Naive thymus-derived CD8-positive, alpha-beta T cell (primary cell): Measurements from ENCODE around the gene KNSTRN. TPM values are rescaled to one million over a fixed set of nuclear protein-coding genes. Genes with fewer than 3 reads are reported as not detected.

Source experiments
- ATAC-seq, 2 donors: fragments of 150-1000 bp; cut with Tn5 transposase in 1 of 2; sonication (Bioruptor Pico), chemical (Tn5 transposase) in 1 of 2; 1 replicate in 1 of 2; 2 replicates in 1 of 2; pipeline ENCODE4 v1.10.0; 2021; ENCODE audit warnings: mild to moderate bottlenecking in 2 of 2, moderate library complexity in 2 of 2
- POLR2A ChIA-PET: fragments of 350-600 bp; sonication (Branson Sonifier 250); formaldehyde crosslinking; loops from one replicate; lab custom pipeline; 2021; ENCODE audit warnings: antibody characterized with exemption; lab: Charles Lee
- DNase-seq, 10 donors: peaks; one replicate each; pipeline versions ENCODE4 v3.0.0 to v3.0.0-alpha.2; 2020 to 2022
- H3K27ac Mint-ChIP-seq, 10 donors: one replicate each; pipeline ENCODE4 v1.8.0; 2020 to 2022; ENCODE audit warnings: mild to moderate bottlenecking in 10 of 10, mixed read lengths in 10 of 10, moderate library complexity in 4 of 10, inconsistent platforms in 1 of 10
- H3K27me3 Mint-ChIP-seq, 5 donors: one replicate each; pipeline ENCODE4 v1.8.0; 2021 to 2022; ENCODE audit warnings: mixed read lengths in 5 of 5
- H3K36me3 Mint-ChIP-seq, 3 donors: one replicate each; pipeline ENCODE4 v1.8.0; 2020 to 2022; ENCODE audit warnings: mixed read lengths in 3 of 3, mild to moderate bottlenecking in 2 of 3, inconsistent platforms in 1 of 3
- H3K4me1 Mint-ChIP-seq, 4 donors: one replicate each; pipeline ENCODE4 v1.8.0; 2021 to 2022; ENCODE audit warnings: mixed read lengths in 4 of 4
- H3K4me3 Mint-ChIP-seq, 10 donors: one replicate each; pipeline ENCODE4 v1.8.0; 2020 to 2022; ENCODE audit warnings: mild to moderate bottlenecking in 10 of 10, mixed read lengths in 10 of 10, moderate library complexity in 6 of 10, inconsistent platforms in 1 of 10
- H3K9me3 Mint-ChIP-seq, 9 donors: one replicate each; pipeline ENCODE4 v1.8.0; 2020 to 2022; ENCODE audit warnings: mixed read lengths in 9 of 9, mild to moderate bottlenecking in 3 of 9, inconsistent platforms in 1 of 9, moderate library complexity in 1 of 9
- polyA plus RNA-seq, 3 donors: library from polyadenylated mRNA; unstranded; fragments of 300-500 nt; fragmentation: Illumina TruSeq; gene quantifications; one replicate each; pipeline ENCODE4 v1.2.3, GENCODE V29; 2021
- total RNA-seq, 8 experiments: library from RNA in 2 of 8; stranded (reverse) in 2 of 8; gene quantifications; one replicate each; pipeline ENCODE4 v1.2.3 and lab custom pipeline; 2021 to 2026

The KNSTRN gene
- total and polyA plus RNA-seq, 5 experiments from 2014 or later, result 2.1 to 8.8 (median 2.8) TPM

DNA sequence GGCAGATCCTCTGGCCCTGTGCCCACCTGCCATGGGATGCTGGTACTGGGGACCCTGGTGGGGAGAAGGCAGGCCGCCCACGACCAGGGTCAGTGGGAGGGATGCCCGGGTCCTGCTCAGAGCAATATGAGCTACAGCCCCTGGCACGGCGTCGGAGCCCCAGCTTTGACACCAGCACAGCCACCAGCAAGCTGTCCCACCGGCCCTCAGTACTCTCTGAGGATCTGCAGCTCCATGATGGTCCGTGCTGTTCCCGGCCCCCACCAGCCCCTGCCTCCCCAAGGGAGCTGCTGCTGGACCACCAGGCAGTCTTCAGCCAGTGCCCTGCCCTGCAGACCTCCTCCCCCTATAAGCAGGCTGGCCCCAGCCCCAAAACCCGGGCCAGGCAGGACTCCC is 13.0 kb upstream of the KNSTRN start:
- H3K4me3 Mint-ChIP-seq, result peak overlapping the region in 5 of 10 donors; percentile 48 to 86 (median 64)

GRCh38 chr15:40369971-40370370 is 12.6 kb upstream of the KNSTRN start:
- POLR2A ChIA-PET, result interaction anchor here (0.5 to 0.9 kb wide), 3 partner anchors 10 to 36 kb away, joined by 3 to 4 read pairs (median 3); partner anchors contain the start of gene IVD
- Mint-ChIP-seq H3K9me3 (no peaks in the 10 kb centered on the region), H3K27ac (no peak overlapping the region), H3K36me3 (no peaks in the 10 kb centered on the region), H3K4me1 (peaks cover 15 to 29% (median 23%) of the 10 kb centered on the region in 4 donors), H3K4me3 (no peak overlapping the region), H3K27me3 (no peaks in the 10 kb centered on the region)
- no peak for ATAC-seq
- no peak for DNase-seq

More for the DNA sequence above, 13.0 kb upstream of the KNSTRN start:
- ATAC-seq (no peak), DNase-seq (no peak)
- no peaks in the 10 kb centered on the region for H3K36me3 Mint-ChIP-seq
- POLR2A ChIA-PET, result interaction anchor here (0.5 to 1.4 kb wide), 6 partner anchors 10 to 62 kb away, joined by 3 to 4 read pairs (median 3); partner anchors contain the start of genes IVD, KNSTRN and PLCB2
- no peaks in the 10 kb centered on the region for H3K9me3 Mint-ChIP-seq
- peaks cover 15 to 29% (median 23%) of the 10 kb centered on the region in 4 donors for H3K4me1 Mint-ChIP-seq
- H3K27me3 Mint-ChIP-seq, result no peaks in the 10 kb centered on the region
- H3K27ac Mint-ChIP-seq, result peak overlapping the region in 3 of 10 donors; percentile 13 to 77 (median 24)

- H3K27ac Mint-ChIP-seq, result no peak overlapping the region
- no peaks in the 10 kb centered on the region for H3K27me3 Mint-ChIP-seq
- ATAC-seq (no peak), DNase-seq (no peak)
- no peak overlapping the region for H3K4me3 Mint-ChIP-seq
- no peaks in the 10 kb centered on the region for H3K36me3 Mint-ChIP-seq
- peaks cover 2 to 6% (median 3%) of the 10 kb centered on the region in 4 donors for H3K4me1 Mint-ChIP-seq
- no peaks in the 10 kb centered on the region for H3K9me3 Mint-ChIP-seq
- POLR2A ChIA-PET, result no interaction called here
Observed at GRCh38 chr15:40372981-40373380, 9.5 kb upstream of the KNSTRN start.

DNA sequence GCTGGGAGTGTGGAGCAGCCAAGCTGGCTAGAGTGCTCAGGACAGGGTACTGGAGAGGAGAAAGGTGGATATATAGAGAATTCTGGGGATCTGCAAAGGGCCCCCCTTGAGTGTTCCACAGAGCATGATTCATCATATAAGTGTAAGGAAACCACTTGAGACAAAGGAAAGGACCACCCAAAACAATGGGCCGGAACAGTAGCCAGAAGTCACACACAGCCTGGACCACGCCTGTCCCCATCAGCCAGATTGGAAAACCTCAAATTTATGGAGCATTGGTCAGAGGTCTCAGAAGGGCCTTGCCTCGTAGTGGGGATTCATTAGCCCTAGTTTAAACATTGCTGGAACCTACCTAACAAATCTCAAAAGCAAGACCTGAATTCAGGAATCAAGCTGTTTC is 4.9 kb upstream of the KNSTRN start:
- Mint-ChIP-seq H3K27ac (no peak overlapping the region), H3K4me1 (peaks cover 3 to 7% (median 4%) of the 10 kb centered on the region in 4 donors), H3K36me3 (no peaks in the 10 kb centered on the region), H3K9me3 (no peaks in the 10 kb centered on the region), H3K4me3 (no peak overlapping the region), H3K27me3 (no peaks in the 10 kb centered on the region)
- DNase-seq (no peak), ATAC-seq (no peak)
- POLR2A ChIA-PET, result no interaction called here

- POLR2A ChIA-PET, result interaction anchor here (0.9 kb wide), 1 partner anchor 10 kb away, joined by 3 read pairs; no protein-coding TSS in a partner anchor
- H3K27me3 Mint-ChIP-seq, result no peaks in the 10 kb centered on the region
- no peak overlapping the region for H3K27ac Mint-ChIP-seq
- no peaks in the 10 kb centered on the region for H3K36me3 Mint-ChIP-seq
- no peak overlapping the region for H3K4me3 Mint-ChIP-seq
- H3K4me1 Mint-ChIP-seq, result peaks cover 12 to 21% (median 14%) of the 10 kb centered on the region in 4 donors
- DNase-seq (no peak), ATAC-seq (no peak)
- no peaks in the 10 kb centered on the region for H3K9me3 Mint-ChIP-seq
Observed at GRCh38 chr15:40379374-40379773, 3.1 kb upstream of the KNSTRN start.

DNA sequence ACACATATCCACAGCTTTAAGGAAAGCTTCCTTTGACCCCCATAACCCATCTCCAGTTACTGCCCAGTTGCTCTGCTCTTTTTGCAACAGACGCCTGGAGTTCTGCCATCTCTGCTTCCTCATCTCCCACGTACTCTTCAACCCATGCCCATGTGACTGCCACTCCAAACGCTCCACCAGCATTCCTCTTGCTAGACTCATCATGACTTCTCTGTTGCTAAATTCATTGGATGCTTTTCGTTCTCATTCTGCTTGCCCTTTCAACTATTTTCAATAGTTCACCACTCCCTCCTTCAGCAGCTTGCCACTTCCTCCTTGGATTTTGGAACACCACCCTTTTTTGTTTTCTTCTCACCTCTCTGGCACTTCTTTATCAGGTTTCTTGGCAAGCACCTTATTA is 2.7 kb upstream of the KNSTRN start:
- DNase-seq (no peak), ATAC-seq (no peak)
- Mint-ChIP-seq H3K36me3 (no peaks in the 10 kb centered on the region), H3K4me1 (peaks cover 12 to 26% (median 16%) of the 10 kb centered on the region in 4 donors), H3K27ac (no peak overlapping the region), H3K4me3 (no peak overlapping the region), H3K9me3 (no peaks in the 10 kb centered on the region), H3K27me3 (no peaks in the 10 kb centered on the region)
- POLR2A ChIA-PET, result interaction anchor here (0.9 kb wide), 1 partner anchor 10 kb away, joined by 3 read pairs; no protein-coding TSS in a partner anchor

DNA sequence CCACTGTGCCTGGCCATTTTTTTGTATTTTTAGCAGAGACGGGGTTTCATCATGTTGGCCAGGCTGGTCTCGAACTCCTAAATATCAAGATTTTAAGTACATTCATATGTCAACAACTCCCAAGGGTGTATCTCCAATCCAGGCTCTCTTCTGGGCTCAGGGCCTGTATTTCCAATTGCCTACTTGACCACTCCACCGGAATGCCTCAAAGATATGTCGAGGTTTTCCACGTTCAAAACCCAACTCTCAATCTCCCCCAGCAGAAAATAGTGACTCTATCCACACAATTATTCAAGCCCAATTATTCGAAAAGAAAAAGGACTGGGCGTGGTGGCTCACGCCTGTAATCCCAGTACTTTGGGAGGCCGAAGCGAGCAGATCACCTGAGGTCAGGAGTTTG is 1.9 kb upstream of the KNSTRN start:
- Mint-ChIP-seq H3K27ac (no peak overlapping the region), H3K4me1 (peaks cover 12 to 28% (median 16%) of the 10 kb centered on the region in 4 donors), H3K4me3 (no peak overlapping the region), H3K36me3 (no peaks in the 10 kb centered on the region), H3K27me3 (no peaks in the 10 kb centered on the region), H3K9me3 (no peaks in the 10 kb centered on the region)
- no peak for ATAC-seq
- DNase-seq, result no peak
- POLR2A ChIA-PET, result interaction anchor here (0.9 kb wide), 1 partner anchor 228 kb away, joined by 3 read pairs; no protein-coding TSS in a partner anchor

DNA sequence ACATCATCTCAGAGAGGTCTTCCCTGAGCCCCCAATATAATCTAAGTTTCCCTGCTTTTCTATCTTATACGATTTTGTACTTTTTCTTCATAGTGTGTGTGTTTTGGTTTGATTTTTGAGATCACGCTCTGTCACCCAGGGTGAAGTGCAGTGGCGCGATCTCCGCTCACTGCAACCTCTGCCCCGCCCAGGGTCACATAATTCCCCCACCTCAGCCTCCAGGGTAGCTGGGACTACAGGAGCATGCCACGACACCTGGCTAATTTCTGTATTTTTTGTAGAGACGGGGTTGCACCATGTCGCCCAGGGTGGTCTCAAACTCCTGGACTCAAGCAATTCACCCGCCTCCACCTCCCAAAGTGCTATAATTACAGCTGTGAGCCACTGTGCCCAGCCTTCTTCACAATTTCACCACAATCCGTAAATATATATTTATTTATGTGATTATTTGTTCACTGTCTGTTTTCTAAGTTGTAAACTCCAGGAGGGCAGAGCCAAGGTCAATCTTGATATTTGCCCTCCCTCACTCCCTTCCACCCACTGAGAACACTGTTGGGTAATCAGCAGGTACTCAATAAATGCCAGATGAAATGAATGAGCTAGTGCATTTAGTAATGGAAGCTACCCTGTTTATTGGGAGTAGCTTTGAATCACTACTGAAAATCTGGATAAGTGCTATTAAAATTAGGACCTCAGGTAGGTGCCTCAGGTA is 547 bp upstream of the KNSTRN start:
- Mint-ChIP-seq H3K4me1 (peaks cover 12 to 28% (median 16%) of the 10 kb centered on the region in 4 donors), H3K27me3 (no peaks in the 10 kb centered on the region), H3K4me3 (peak overlapping the region in 5 of 10 donors; percentile 51 to 99 (median 92)), H3K36me3 (peaks cover 0 to 6% (median 1%) of the 10 kb centered on the region in 3 donors), H3K27ac (peak overlapping the region in 2 of 10 donors; percentile 81 to 85), H3K9me3 (no peaks in the 10 kb centered on the region)
- DNase-seq (no peak), ATAC-seq (no peak)
- POLR2A ChIA-PET, result interaction anchor here (0.7 to 1.9 kb wide), 3 partner anchors 13 to 59 kb away, joined by 3 to 17 read pairs (median 4); partner anchors contain the start of gene IVD

GRCh38 chr15:40386480-40386879 is 4.0 kb downstream of the KNSTRN start:
- no peaks in the 10 kb centered on the region for H3K9me3 Mint-ChIP-seq
- H3K4me3 Mint-ChIP-seq, result no peak overlapping the region
- H3K27ac Mint-ChIP-seq, result no peak overlapping the region
- POLR2A ChIA-PET, result no interaction called here
- ATAC-seq (no peak), DNase-seq (no peak)
- peaks cover 0 to 41% (median 19%) of the 10 kb centered on the region in 3 donors for H3K36me3 Mint-ChIP-seq
- peaks cover 12 to 29% (median 16%) of the 10 kb centered on the region in 4 donors for H3K4me1 Mint-ChIP-seq
- no peaks in the 10 kb centered on the region for H3K27me3 Mint-ChIP-seq

GRCh38 chr15:40388941-40389823 is 6.7 kb downstream of the KNSTRN start:
- no peak for ATAC-seq
- H3K27ac Mint-ChIP-seq, result peak overlapping the region in 2 of 10 donors; percentile 19 to 32
- H3K36me3 Mint-ChIP-seq, result peaks cover 0 to 62% (median 23%) of the 10 kb centered on the region in 3 donors

GRCh38 chr15:40389824-40390595 is 7.5 kb downstream of the KNSTRN start:
- ATAC-seq, result no peak
- H3K4me1 Mint-ChIP-seq, result peaks cover 0 to 6% (median 0%) of the 10 kb centered on the region in 4 donors
- peak overlapping the region in 2 of 10 donors; percentile 19 to 32 for H3K27ac Mint-ChIP-seq
- peaks cover 0 to 62% (median 23%) of the 10 kb centered on the region in 3 donors for H3K36me3 Mint-ChIP-seq
- H3K27me3 Mint-ChIP-seq, result no peaks in the 10 kb centered on the region
- no peak for DNase-seq
- POLR2A ChIA-PET, result no interaction called here
- no peaks in the 10 kb centered on the region for H3K9me3 Mint-ChIP-seq
- no peak overlapping the region for H3K4me3 Mint-ChIP-seq

More at GRCh38 chr15:40388941-40389823, 6.7 kb downstream of the KNSTRN start:
- Mint-ChIP-seq H3K9me3 (no peaks in the 10 kb centered on the region), H3K27me3 (no peaks in the 10 kb centered on the region), H3K4me3 (no peak overlapping the region), H3K4me1 (peaks cover 0 to 13% (median 3%) of the 10 kb centered on the region in 4 donors)
- POLR2A ChIA-PET, result interaction anchor here (0.6 kb wide), 1 partner anchor 684 kb away, joined by 7 read pairs; no protein-coding TSS in a partner anchor
- no peak for DNase-seq
